HUES6 (cell line): ENCODE measurements around the gene PRAMEF18.
"Not testable (repeated sequence)": the region's sequence is repeated elsewhere in the genome, so short reads cannot be mapped to it uniquely, and the experiment has no call there.

ENCODE experiments used
- H3K27ac ChIP-seq: 2 replicates; pipeline ENCODE4 v1.7.0; 2013; ENCODE audit warnings: low read depth, mild to moderate bottlenecking, low read length, inconsistent platforms
- H3K27me3 ChIP-seq: 2 replicates; pipeline ENCODE4 v1.6.1; 2013; ENCODE audit warnings: low read length; ENCODE audit not compliant: control insufficient read depth, insufficient read depth
- H3K36me3 ChIP-seq: 2 replicates; pipeline ENCODE4 v1.6.1; 2013; ENCODE audit warnings: low read length; ENCODE audit not compliant: control insufficient read depth, insufficient read depth
- H3K4me1 ChIP-seq: 2 replicates; pipeline ENCODE4 v1.6.1; 2013; ENCODE audit warnings: low read length; ENCODE audit not compliant: control insufficient read depth, insufficient read depth
- H3K4me3 ChIP-seq: 2 replicates; pipeline ENCODE4 v1.5.1; 2013; ENCODE audit warnings: low read depth, low read length
- H3K9ac ChIP-seq: one replicate; pipeline ENCODE4 v1.6.1; 2013; ENCODE audit warnings: mild to moderate bottlenecking, low read length
- H3K9me3 ChIP-seq: 2 replicates; pipeline ENCODE4 v1.6.1; 2013; ENCODE audit warnings: low read depth, low read length; ENCODE audit not compliant: control insufficient read depth, insufficient read depth

Gene PRAMEF18

GRCh38 chr1:13201309-13201708 lies 24.6 kb downstream of the PRAMEF18 start, which contains the start of gene PRAMEF13:
PRAMEF13 (minus strand) TSS chr1:13201409; CDS start chr1:13199589, 1,820 bp downstream.
- not testable (repeated sequence) for H3K4me3 ChIP-seq, H3K27me3 ChIP-seq, H3K27ac ChIP-seq, H3K9me3 ChIP-seq, H3K9ac ChIP-seq, H3K4me1 ChIP-seq, H3K36me3 ChIP-seq
